Ureter (tissue), 1 donor: ENCODE results near the gene SLC25A14. TPM values are rescaled to one million over a fixed set of nuclear protein-coding genes. Genes with fewer than 3 reads are reported as not detected.

ENCODE experiments used
- DNase-seq: peaks from one replicate; pipeline ENCODE4 v3.0.0-alpha.2; 2020; ENCODE audit warnings: low spot score
- total RNA-seq: library from RNA; stranded (reverse); gene quantifications from one replicate; pipeline ENCODE4 v1.2.4, GENCODE V29; 2023
- donor health status: DM: yes; HTN: yes; CAD: no.

SLC25A14 gene
- total RNA-seq, 1 donor from 2014 or later: 13.6 TPM

DNA sequence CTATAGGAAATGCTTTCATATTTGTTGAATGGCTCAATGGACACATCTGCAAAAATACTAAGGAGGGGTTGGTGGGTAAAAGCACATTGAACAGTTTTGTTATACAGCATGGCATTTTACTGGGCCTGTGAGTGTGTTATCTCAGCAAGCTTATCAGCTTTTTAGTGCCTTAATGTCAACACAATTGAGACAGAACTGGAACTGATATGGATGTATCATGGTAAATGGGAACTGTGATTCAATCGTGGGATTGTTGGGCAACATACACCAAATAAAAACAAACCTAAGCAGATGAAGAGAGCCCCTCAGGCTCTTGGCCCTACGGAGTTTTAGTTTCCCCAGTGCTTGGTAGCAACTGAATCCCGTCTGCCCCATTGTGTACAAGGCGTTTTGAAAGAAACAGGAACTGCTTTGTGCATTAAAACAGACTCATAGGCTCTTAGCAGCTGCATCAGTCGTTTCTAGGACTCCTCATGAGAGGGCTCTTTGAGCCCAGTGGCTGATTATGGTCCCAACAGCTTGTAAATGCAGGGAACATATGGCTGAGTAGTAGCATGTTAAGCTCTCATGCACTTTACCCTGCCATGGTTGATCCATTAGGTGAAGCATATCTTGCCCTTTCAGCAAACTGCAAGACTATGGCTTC lies 38.4 kb downstream of the SLC25A14 start:
- no peak for DNase-seq

GRCh38 chrX:130385520-130385919 lies 45.8 kb downstream of the SLC25A14 start, which contains the start of gene GPR119:
GPR119 (minus strand) TSS chrX:130385674; CDS start chrX:130385447, 227 bp downstream.
- no peak for DNase-seq

DNA sequence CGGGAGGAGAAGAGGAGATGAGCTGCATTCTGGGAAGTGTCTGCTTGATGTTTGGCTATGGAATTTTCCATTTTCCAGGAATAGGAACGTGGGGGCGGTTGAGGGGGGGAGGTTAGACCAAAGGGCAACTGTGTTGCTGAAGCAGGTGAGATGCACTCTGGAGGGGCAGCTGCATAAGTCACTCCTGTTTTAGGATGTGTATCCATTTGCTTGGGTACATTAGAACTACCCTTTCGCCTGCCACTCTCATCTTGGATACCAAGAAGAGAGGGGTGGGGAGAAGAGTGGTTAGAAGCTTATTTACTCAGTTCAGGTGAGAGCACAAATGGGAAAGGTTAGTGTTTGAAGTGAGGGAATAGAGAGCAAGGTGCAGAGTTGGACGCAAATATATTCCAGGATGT lies 46.7 kb downstream of the SLC25A14 start:
- DNase-seq: no peak

- no peak for DNase-seq
Observed at GRCh38 chrX:130393451-130394074, 53.8 kb downstream of the SLC25A14 start.

DNA sequence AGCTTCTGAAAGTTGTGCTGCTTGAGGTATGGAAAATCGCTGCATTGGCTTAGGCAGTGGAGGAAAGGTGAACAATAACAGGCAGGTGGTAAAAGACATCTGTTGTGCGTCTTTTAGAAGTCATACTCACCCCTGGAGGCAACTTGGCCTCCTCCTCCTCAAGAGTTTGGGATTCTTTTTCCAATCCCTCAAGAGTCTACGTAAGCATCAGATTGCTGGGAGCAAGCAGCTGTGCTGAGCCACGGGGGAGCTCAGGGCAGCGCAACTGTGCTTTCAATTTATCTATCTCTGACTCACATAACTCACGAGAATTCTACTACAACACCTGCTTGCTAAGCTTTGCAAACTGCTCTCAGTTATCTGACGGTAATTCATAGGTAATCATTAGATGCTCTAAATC lies 55.6 kb downstream of the SLC25A14 start:
- DNase-seq: no peak

DNA sequence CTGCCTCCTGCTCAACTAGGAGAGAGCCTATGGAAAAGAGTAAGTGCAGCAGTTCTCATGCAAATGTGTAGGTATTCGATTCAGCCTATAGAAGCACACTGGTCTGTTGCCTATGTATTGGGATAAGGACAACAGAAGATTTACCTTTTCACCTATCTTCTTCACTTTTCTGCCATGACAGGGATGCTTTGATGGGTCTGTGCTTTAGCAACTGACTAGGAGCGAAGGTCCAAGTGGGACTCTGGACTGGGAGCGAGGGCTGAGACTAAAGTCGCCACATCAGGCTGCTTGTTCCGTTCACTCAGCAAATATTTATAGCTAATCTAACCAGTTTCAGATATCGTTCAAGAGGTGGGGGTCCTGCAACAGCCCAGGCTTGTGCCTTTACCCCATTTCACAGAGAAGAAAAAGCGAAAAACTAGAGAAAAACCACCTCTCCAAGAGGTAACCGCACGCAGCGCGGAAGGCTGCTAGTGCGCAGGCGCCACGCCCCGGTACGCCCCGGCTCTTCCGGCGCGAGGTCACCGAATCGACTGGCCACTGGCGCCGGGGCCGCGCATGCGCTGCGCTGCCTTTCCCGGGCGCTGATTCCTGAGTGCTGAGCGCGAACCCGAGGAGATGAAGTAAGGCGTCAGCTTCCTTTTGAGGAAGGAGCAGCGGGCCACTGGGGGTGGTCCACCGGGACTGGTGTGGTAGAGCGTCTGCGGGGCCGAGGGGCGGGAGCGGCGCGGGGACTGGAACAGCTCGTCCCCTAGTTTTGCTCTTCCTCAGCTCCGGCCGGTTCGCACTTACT lies 61.9 kb downstream of the SLC25A14 start, which contains the start of gene RBMX2:
Gene RBMX2 (plus strand): TSS at position 573 of the 793 bp plus-strand sequence. CDS start 46 bp downstream, at position 619.
- peak; percentile 62 for DNase-seq

- no peak for DNase-seq
Observed at GRCh38 chrX:130402208-130402684, 62.5 kb downstream of the SLC25A14 start.

- DNase-seq: no peak
Observed at GRCh38 chrX:130413415-130413814, 73.7 kb downstream of the SLC25A14 start.

DNA sequence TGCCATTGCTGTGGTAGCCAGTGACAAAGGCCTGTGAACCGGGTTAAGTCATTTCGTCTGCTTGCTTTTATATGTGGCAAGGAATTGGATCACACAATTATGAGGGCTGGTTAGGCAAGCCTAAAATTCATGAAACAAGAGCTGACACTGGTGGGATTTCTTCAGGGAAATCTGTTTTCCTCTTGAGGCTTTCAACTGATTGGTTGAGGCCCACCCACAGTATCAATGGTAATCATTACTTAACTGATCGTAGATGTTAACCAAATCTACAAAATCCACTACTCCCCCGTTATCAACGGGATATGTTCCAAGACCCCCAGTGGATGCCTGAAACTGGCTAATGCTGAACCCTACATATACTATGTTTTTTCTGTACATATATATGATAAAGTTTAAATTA lies 75.1 kb downstream of the SLC25A14 start:
- no peak for DNase-seq

GRCh38 chrX:130415201-130415600 lies 75.5 kb downstream of the SLC25A14 start:
- DNase-seq: no peak

GRCh38 chrX:130416785-130417184 lies 77.1 kb downstream of the SLC25A14 start:
- peak; percentile 9 for DNase-seq

- DNase-seq: no peak
Observed at GRCh38 chrX:130418066-130418465, 78.3 kb downstream of the SLC25A14 start.

DNA sequence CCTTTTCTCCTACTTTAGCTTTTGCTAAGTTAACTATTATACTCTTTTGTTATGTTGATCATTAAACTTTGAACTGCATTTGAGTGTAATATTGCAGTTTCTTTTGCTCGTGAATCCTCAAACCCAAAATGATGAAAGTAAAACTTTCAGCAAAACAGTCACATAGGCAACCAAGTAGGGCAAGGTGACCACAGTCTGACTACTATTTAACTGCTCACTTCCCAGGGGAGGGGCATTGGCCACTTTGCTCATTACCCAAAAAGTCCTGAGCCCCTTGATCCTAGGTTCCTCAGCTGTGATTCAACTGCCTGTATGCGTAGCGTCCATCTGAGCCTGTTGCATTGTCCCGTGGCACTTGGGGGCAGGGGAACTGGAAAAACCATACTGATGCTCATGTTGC lies 79.0 kb downstream of the SLC25A14 start:
- no peak for DNase-seq

GRCh38 chrX:130419263-130419662 lies 79.5 kb downstream of the SLC25A14 start:
- no peak for DNase-seq

Other genes with a start within 250 kb of the SLC25A14 start
- 28.7 TPM for gene ELF4, start 229.4 kb upstream of the SLC25A14 start, total RNA-seq
- gene AIFM1, start 174.1 kb upstream of the SLC25A14 start, total RNA-seq: 28.5 TPM
- gene RAB33A, start 168.0 kb upstream of the SLC25A14 start, total RNA-seq: 1.9 TPM
- gene ZNF280C, start 71.0 kb upstream of the SLC25A14 start, total RNA-seq: 8.3 TPM
- not detected for gene GPR119, start 45.8 kb downstream of the SLC25A14 start, total RNA-seq
- 17.5 TPM for gene RBMX2, start 62.1 kb downstream of the SLC25A14 start, total RNA-seq